Activated B cell treated with CpG ODN at 0.5 μM for 24 hours (primary cell): ENCODE data around the gene RIN3. TPM values are rescaled to one million over a fixed set of nuclear protein-coding genes. Genes with fewer than 3 reads are reported as not detected.

Experiments
- ATAC-seq: fragments of 200-7000 bp; cut with Tn5 transposase; one replicate; pipeline ENCODE4 v1.10.0; 2021; ENCODE audit warnings: low read depth, mild to moderate bottlenecking, moderate library complexity
- CTCF ChIA-PET: fragments of 350-600 bp; sonication (Branson Sonifier 250); formaldehyde crosslinking; loops from one replicate; lab custom pipeline; 2021; ENCODE audit warnings: antibody characterized with exemption; lab: Charles Lee
- POLR2A ChIA-PET: fragments of 350-600 bp; sonication (Branson Sonifier 250); formaldehyde crosslinking; loops from one replicate; lab custom pipeline; 2021; ENCODE audit warnings: antibody characterized with exemption; lab: Charles Lee
- DNase-seq: peaks from one replicate; pipeline ENCODE4 v3.0.0; 2022
- H3K27ac Mint-ChIP-seq: one replicate; pipeline ENCODE4 v1.8.0; 2020; ENCODE audit warnings: mixed read lengths
- H3K27me3 Mint-ChIP-seq: one replicate; pipeline ENCODE4 v1.8.0; 2021; ENCODE audit warnings: mixed read lengths
- H3K36me3 Mint-ChIP-seq: one replicate; pipeline ENCODE4 v1.8.0; 2021; ENCODE audit warnings: low read depth, mixed read lengths
- H3K4me1 Mint-ChIP-seq: one replicate; pipeline ENCODE4 v1.8.0; 2021; ENCODE audit warnings: mixed read lengths
- H3K4me3 Mint-ChIP-seq: one replicate; pipeline ENCODE4 v1.8.0; 2020; ENCODE audit warnings: mild to moderate bottlenecking, mixed read lengths
- H3K9me3 Mint-ChIP-seq: one replicate; pipeline ENCODE4 v1.8.0; 2020; ENCODE audit warnings: mixed read lengths
- CTCF ChIP-seq: fragments of 200-600 bp; IDR thresholded peaks from one replicate; pipeline ENCODE4 v1.8.0; 2022; ENCODE audit warnings: antibody characterized with exemption, mild to moderate bottlenecking
- intact Hi-C: fragments of 100-400 bp; cut with micrococcal nuclease; formaldehyde crosslinking; loops from one replicate; pipeline ENCODE4 v1.15.1; 2024
- total RNA-seq: library from RNA; stranded (reverse); gene quantifications from 2 replicates; pipeline ENCODE4 v1.2.3, GENCODE V29; 2022

Gene RIN3
- total RNA-seq, 1 donor from 2014 or later: 62.6 TPM

GRCh38 chr14:92570674-92571262 lies 57.2 kb downstream of the RIN3 start:
- no peak for TF ChIP-seq CTCF
- Mint-ChIP-seq H3K4me1 (peaks cover 28% of the 10 kb centered on the region), H3K27ac (peak overlapping the region; percentile 66), H3K9me3 (peaks cover 2% of the 10 kb centered on the region), H3K4me3 (no peak overlapping the region), H3K27me3 (no peaks in the 10 kb centered on the region), H3K36me3 (peaks cover 12% of the 10 kb centered on the region)
- ATAC-seq (no peak), DNase-seq (no peak)
- POLR2A ChIA-PET: interaction anchor here (1.0 kb wide), 1 partner anchor 39 kb away, joined by 4 read pairs; no protein-coding TSS in a partner anchor
- intact Hi-C loops: no loop called here
- CTCF ChIA-PET: interaction anchor here (0.8 kb wide), 1 partner anchor 27 kb away, joined by 4 read pairs; no protein-coding TSS in a partner anchor

GRCh38 chr14:92572050-92572449 lies 58.5 kb downstream of the RIN3 start:
- H3K4me1 Mint-ChIP-seq: peaks cover 38% of the 10 kb centered on the region

GRCh38 chr14:92573761-92574498 lies 60.3 kb downstream of the RIN3 start:
- Mint-ChIP-seq H3K9me3 (no peaks in the 10 kb centered on the region), H3K27ac (peak overlapping the region; percentile 67), H3K27me3 (no peaks in the 10 kb centered on the region), H3K4me1 (peaks cover 43% of the 10 kb centered on the region), H3K36me3 (peaks cover 5% of the 10 kb centered on the region), H3K4me3 (no peak overlapping the region)
- CTCF ChIA-PET: no interaction called here
- intact Hi-C loops: no loop called here
- no peak for TF ChIP-seq CTCF
- ATAC-seq: no peak
- no peak for DNase-seq
- POLR2A ChIA-PET: interaction anchor here (0.9 to 1.1 kb wide), 2 partner anchors 13 to 81 kb away, joined by 3 to 4 read pairs; no protein-coding TSS in a partner anchor

More at GRCh38 chr14:92572050-92572449, 58.5 kb downstream of the RIN3 start:
- intact Hi-C loops: no loop called here
- Mint-ChIP-seq H3K36me3 (peaks cover 5% of the 10 kb centered on the region), H3K27ac (no peak overlapping the region), H3K9me3 (peaks cover 2% of the 10 kb centered on the region), H3K4me3 (no peak overlapping the region), H3K27me3 (no peaks in the 10 kb centered on the region)
- no peak for ATAC-seq
- ChIA-PET CTCF (no interaction called here), POLR2A (no interaction called here)
- no peak for TF ChIP-seq CTCF
- no peak for DNase-seq

GRCh38 chr14:92575061-92575747 lies 61.6 kb downstream of the RIN3 start:
- Mint-ChIP-seq H3K9me3 (no peaks in the 10 kb centered on the region), H3K36me3 (peaks cover 11% of the 10 kb centered on the region), H3K4me3 (no peak overlapping the region), H3K27me3 (no peaks in the 10 kb centered on the region), H3K4me1 (peaks cover 43% of the 10 kb centered on the region), H3K27ac (no peak overlapping the region)
- ATAC-seq (no peak), DNase-seq (no peak)
- TF ChIP-seq CTCF: no peak
- ChIA-PET POLR2A (interaction anchor here (0.8 to 0.9 kb wide), 2 partner anchors 36 to 79 kb away, joined by 3 to 4 read pairs; no protein-coding TSS in a partner anchor), CTCF (no interaction called here)
- intact Hi-C loops: loop anchor here (5.0 kb wide), 1 partner anchor 63 kb away; the partner anchor contains the start of gene RIN3
